K562 (cell line): Measurements from ENCODE around the gene SGPL1. TPM values are rescaled to one million over a fixed set of nuclear protein-coding genes. Genes with fewer than 3 reads are reported as not detected.

Source experiments
- CHD7 ChIP-seq: fragments of 200-600 bp; sonication (generic); IDR thresholded peaks from one replicate; pipeline ENCODE4 v1.6.1; 2012; ENCODE audit warnings: mild to moderate bottlenecking, low read depth, low read length, inconsistent platforms
- DIDO1 ChIP-seq: fragments of 450-650 bp; IDR thresholded peaks from 2 replicates; pipeline ENCODE4 v1.6.1; 2016; ENCODE audit warnings: low read depth, missing biosample characterization, missing genetic modification characterization
- NCOR1 ChIP-seq: fragments of 450-650 bp; IDR thresholded peaks from 2 replicates; pipeline ENCODE4 v1.6.1; 2016; ENCODE audit warnings: mild to moderate bottlenecking, moderate library complexity
- polyA plus RNA-seq, 8 experiments: library from polyadenylated mRNA; depleted of rRNA in 4 of 8; stranded (reverse) in 5 of 8; unstranded in 3 of 8; fragments of >200 nt; fragmentation: Nextera tagmentation in 2 of 8; fragmentation: Illumina TruSeq in 1 of 8; extraction: Ambion mirVana in 2 of 8; extraction: Trizol in 1 of 8; gene quantifications; 2 replicates each; pipeline versions ENCODE4 v1.2.1 to v1.2.3, GENCODE V29; 2011 to 2014; ENCODE audit warnings: inconsistent platforms in 1 of 8, missing spikeins in 1 of 8
- total RNA-seq, 7 experiments: library from RNA; depleted of rRNA in 6 of 7; stranded (reverse); fragments of >200 nt in 6 of 7; fragmentation: Illumina TruSeq in 2 of 7; extraction: Trizol in 2 of 7; gene quantifications; 2 replicates each; pipeline versions ENCODE4 v1.2.1 to v1.2.3, GENCODE V29; 2011 to 2021; ENCODE audit warnings: low replicate concordance in 1 of 7

SGPL1 gene
- total and polyA plus RNA-seq, 9 of the 15 experiments (the other 6 are each of a cell fraction or from before 2014, with no cell fraction given) = 6.0 to 18.0 (median 8.7) TPM

- no peak for TF ChIP-seq CHD7
- no peak for TF ChIP-seq DIDO1
- no peak for TF ChIP-seq NCOR1
- TF ChIP-seq, all 486 proteins: peak for 0
Measured at GRCh38 chr10:70806841-70807240, 8.9 kb upstream of the SGPL1 start (continued).
